HS-27A (cell line): ENCODE measurements around the gene CEMIP2.

Experiments
- DNase-seq: peaks from one replicate; pipeline ENCODE4 v3.0.0-alpha.2; 2012; ENCODE audit warnings: low read depth, missing footprints

Gene CEMIP2

GRCh38 chr9:71638627-71639026 is 129.7 kb downstream of the CEMIP2 start:
- DNase-seq = no peak

- no peak for DNase-seq
Measured at GRCh38 chr9:71637926-71638325, 130.4 kb downstream of the CEMIP2 start.

DNA sequence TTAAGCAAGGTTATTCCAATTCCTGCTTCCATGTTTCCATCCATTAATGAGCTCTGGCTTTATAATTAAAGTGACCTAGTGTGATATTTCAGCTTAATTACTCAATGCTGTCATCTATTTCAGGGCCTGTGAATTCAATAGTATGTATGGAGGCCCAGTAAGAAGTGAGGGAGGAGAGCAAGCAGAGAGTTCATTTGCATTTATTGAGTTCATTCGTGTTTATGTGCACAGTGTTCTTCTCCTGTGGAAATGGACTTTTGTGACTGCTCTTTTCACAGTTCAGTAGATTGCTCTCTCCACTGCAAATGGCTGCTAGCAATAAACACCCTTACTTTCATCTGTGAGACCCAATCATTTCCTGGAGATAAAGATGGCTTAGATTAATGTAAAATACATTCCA is 130.9 kb downstream of the CEMIP2 start:
- DNase-seq = no peak

DNA sequence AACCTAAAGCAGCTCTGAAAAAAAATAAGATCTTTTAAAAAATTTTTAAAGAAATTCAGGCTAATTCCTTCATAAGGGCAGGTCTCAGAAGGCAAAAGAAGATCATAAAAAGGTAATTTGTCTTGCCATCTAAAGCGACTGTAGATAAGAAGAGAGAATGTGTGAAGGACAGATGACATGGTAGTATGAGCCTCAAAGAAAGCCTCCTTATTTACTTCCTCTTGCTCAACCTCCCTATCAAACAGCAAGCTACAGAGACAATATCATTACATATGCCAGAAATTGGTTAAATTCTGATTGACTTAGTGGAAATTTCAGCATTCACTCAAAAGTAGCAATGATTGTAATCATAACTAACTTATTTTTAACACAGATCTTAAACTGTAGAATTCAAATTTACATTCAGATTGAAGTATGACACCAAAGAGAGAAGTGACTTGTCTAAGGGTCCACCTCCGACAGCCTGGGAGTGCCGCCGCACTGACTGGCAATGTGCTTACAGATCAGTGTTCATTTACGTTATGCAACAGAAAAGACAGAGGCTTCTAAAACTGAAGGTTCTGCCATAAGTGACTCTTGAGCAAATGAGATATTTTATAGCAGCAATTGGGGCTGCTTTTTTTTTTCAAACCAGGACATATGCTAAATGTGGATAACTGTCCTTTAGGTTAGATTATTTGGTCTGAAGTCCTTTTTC is 132.0 kb downstream of the CEMIP2 start:
- DNase-seq = no peak

DNA sequence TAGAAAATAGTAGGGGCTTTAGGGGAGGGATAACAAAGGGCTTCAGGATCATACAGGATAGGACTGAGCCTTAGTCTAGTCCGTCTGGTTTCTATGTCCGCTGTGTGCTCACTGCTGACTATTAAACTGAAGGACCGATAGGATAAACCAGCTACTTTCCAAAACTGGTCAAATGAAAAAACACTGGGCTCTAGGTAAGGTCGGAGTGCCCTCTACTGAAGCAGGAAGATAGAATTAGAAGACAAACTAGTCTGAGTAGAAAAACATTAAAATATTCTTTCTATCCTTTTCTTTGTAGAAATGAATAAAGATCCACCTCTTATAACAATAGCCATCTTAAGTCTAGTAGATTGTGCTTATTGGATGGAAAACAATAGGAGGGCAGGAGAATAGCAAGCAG is 133.6 kb downstream of the CEMIP2 start:
- no peak for DNase-seq
